Karpas-422 (cell line): ENCODE data around the gene PRRX1. TPM values are rescaled to one million over a fixed set of nuclear protein-coding genes. Genes with fewer than 3 reads are reported as not detected.

Experiments used
- DNase-seq: peaks from one replicate; pipeline ENCODE4 v3.0.0-alpha.2; 2015
- H2AFZ ChIP-seq: fragments of 200-600 bp; sonication (generic); 2 replicates; pipeline ENCODE4 v1.6.1; 2014; ENCODE audit warnings: antibody characterized with exemption, low read length, mixed read lengths
- H3K27ac ChIP-seq: fragments of 200-600 bp; sonication (generic); 2 replicates; pipeline ENCODE4 v1.5.1; 2014; ENCODE audit warnings: mild to moderate bottlenecking, low read length, moderate library complexity
- H3K27me3 ChIP-seq: fragments of 200-600 bp; sonication (generic); 2 replicates; pipeline ENCODE4 v1.6.1; 2014; ENCODE audit warnings: low read length, mixed read lengths
- H3K36me3 ChIP-seq: fragments of 200-600 bp; sonication (generic); 2 replicates; pipeline ENCODE4 v1.6.1; 2014; ENCODE audit warnings: low read length, mixed read lengths; ENCODE audit not compliant: insufficient read depth
- H3K4me1 ChIP-seq: fragments of 200-600 bp; sonication (generic); 2 replicates; pipeline ENCODE4 v1.6.1; 2014; ENCODE audit warnings: mild to moderate bottlenecking, low read length, mixed read lengths
- H3K4me2 ChIP-seq: fragments of 200-600 bp; sonication (generic); 2 replicates; pipeline ENCODE4 v1.6.1; 2014; ENCODE audit warnings: low read length, low read depth, mild to moderate bottlenecking; ENCODE audit not compliant: poor library complexity, severe bottlenecking
- H3K4me3 ChIP-seq: fragments of 200-600 bp; sonication (generic); 2 replicates; pipeline ENCODE4 v1.5.1; 2014; ENCODE audit warnings: mild to moderate bottlenecking, antibody characterized with exemption, low read length, mixed read lengths
- H3K79me2 ChIP-seq: fragments of 200-600 bp; sonication (generic); 2 replicates; pipeline ENCODE4 v1.6.1; 2014; ENCODE audit warnings: mild to moderate bottlenecking, low read length, mixed read lengths
- H3K9ac ChIP-seq: fragments of 200-600 bp; sonication (generic); 2 replicates; pipeline ENCODE4 v1.6.0; 2014; ENCODE audit warnings: low read length
- H3K9me2 ChIP-seq: fragments of 200-600 bp; sonication (generic), shearing (Covaris generic); replicated peaks from 2 replicates; pipeline ENCODE4 v1.6.0; 2014; ENCODE audit warnings: mild to moderate bottlenecking, low read length, moderate library complexity; ENCODE audit not compliant: insufficient read depth
- H3K9me3 ChIP-seq: fragments of 300-700, 200-600 bp; sonication (generic); 2 replicates; pipeline ENCODE4 v1.6.1; 2014; ENCODE audit warnings: low read length, mixed read lengths
- H4K20me1 ChIP-seq: fragments of 200-600 bp; sonication (generic); 2 replicates; pipeline ENCODE4 v1.6.1; 2014; ENCODE audit warnings: mild to moderate bottlenecking, antibody characterized with exemption, low read length, low read depth; ENCODE audit not compliant: insufficient read depth
- total RNA-seq: library from RNA; depleted of rRNA; stranded (reverse); fragments of >200 nt; shearing (Covaris generic); gene quantifications from 2 replicates; pipeline ENCODE4 v1.2.3, GENCODE V29; 2014; ENCODE audit warnings: low replicate concordance; rRNA removed

Gene PRRX1
- total RNA-seq, 1 experiment from 2014 or later: not detected

- Histone ChIP-seq H3K4me2 (no peak overlapping the region), H3K4me1 (no peaks in the 10 kb centered on the region), H3K9me2 (no peaks in the 10 kb centered on the region), H3K36me3 (no peaks in the 10 kb centered on the region), H2AFZ (no peak overlapping the region), H3K27ac (no peak overlapping the region), H3K9me3 (no peaks in the 10 kb centered on the region), H3K4me3 (no peak overlapping the region), H3K9ac (no peak overlapping the region), H3K79me2 (no peaks in the 10 kb centered on the region), H3K27me3 (no peaks in the 10 kb centered on the region), H4K20me1 (no peaks in the 10 kb centered on the region)
- peak; percentile 53 for DNase-seq
These were observed 101.9 kb downstream of the PRRX1 start for GRCh38 chr1:170765712-170766330.

DNA sequence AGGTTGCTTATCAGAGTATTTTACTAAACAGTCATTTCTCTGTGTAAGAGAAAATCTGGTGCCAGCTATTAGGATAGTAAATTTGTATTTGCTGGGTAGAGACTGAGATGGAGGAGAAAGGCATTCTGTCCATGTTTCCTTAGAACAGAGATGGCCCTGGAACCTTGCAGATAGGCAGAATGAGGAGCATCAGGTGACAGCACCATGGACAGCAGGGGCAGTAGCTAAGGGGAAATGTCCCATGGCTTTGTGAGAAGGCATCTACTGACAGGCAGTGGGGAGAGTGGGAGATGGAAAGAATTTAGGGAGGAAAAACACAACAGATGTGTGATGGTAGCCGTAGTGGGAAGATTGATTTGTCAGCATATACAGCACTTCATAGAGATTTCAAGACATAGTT is 105.0 kb downstream of the PRRX1 start:
- H3K36me3 ChIP-seq: no peaks in the 10 kb centered on the region
- H3K9me3 ChIP-seq: no peaks in the 10 kb centered on the region
- H3K9me2 ChIP-seq: no peaks in the 10 kb centered on the region
- H3K27ac ChIP-seq: no peak overlapping the region
- no peaks in the 10 kb centered on the region for H3K4me1 ChIP-seq
- no peak overlapping the region for H2AFZ ChIP-seq
- H3K27me3 ChIP-seq: no peaks in the 10 kb centered on the region
- no peak for DNase-seq
- no peaks in the 10 kb centered on the region for H4K20me1 ChIP-seq
- no peak overlapping the region for H3K9ac ChIP-seq
- H3K4me2 ChIP-seq: no peak overlapping the region
- no peaks in the 10 kb centered on the region for H3K79me2 ChIP-seq
- H3K4me3 ChIP-seq: no peak overlapping the region

DNA sequence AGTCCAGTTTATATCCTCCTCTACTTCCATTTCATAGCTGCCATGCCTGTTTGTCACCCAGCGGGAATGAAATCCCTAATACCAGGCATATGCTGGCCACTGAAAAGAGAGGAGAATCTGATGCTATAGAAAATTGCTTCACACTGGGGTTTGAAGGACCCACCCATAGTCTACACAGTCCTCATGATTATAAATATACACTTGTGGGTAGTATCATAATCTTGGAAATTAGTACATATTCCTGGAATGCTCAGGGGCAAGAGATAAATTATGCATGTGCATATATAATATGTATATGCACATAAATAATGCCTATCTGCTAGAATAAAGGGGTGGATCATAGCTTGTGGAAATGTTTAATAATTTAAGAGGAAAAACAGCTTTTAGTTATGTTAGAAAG is 105.8 kb downstream of the PRRX1 start:
- Histone ChIP-seq H3K9ac (no peak overlapping the region), H3K9me3 (no peaks in the 10 kb centered on the region), H3K4me1 (no peaks in the 10 kb centered on the region), H3K27me3 (no peaks in the 10 kb centered on the region), H3K9me2 (no peaks in the 10 kb centered on the region), H3K4me3 (no peak overlapping the region), H3K27ac (no peak overlapping the region), H3K36me3 (no peaks in the 10 kb centered on the region), H3K4me2 (no peak overlapping the region), H3K79me2 (no peaks in the 10 kb centered on the region), H2AFZ (no peak overlapping the region), H4K20me1 (no peaks in the 10 kb centered on the region)
- DNase-seq: no peak

DNA sequence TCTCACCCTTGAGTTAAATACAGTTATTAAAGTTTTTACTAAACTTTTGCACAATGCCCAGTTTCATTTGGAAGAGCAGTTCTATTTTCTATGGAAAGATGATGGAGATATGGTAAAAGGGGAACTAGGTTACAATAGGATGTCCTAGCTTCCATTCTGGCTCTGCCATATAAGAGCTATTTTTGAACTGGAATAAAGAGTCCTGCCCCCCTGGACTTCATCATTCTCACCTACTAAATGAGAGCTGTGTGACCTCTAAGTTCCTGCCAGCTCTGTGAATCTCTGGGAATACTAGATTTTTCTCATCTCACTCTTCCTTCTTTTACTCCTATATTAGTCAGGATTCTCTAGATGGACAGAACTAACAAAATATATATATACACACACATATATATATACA is 106.3 kb downstream of the PRRX1 start:
- DNase-seq: no peak
- H3K9me2 ChIP-seq: no peaks in the 10 kb centered on the region
- no peaks in the 10 kb centered on the region for H4K20me1 ChIP-seq
- no peak overlapping the region for H3K4me3 ChIP-seq
- H3K27ac ChIP-seq: no peak overlapping the region
- no peaks in the 10 kb centered on the region for H3K9me3 ChIP-seq
- H2AFZ ChIP-seq: no peak overlapping the region
- no peaks in the 10 kb centered on the region for H3K27me3 ChIP-seq
- H3K4me2 ChIP-seq: no peak overlapping the region
- no peaks in the 10 kb centered on the region for H3K36me3 ChIP-seq
- H3K79me2 ChIP-seq: no peaks in the 10 kb centered on the region
- no peaks in the 10 kb centered on the region for H3K4me1 ChIP-seq
- H3K9ac ChIP-seq: no peak overlapping the region

GRCh38 chr1:170776252-170776651 is 112.3 kb downstream of the PRRX1 start:
- Histone ChIP-seq H3K9me2 (no peaks in the 10 kb centered on the region; the same call in 1 of the 2 replicates), H3K4me2 (no peak overlapping the region), H4K20me1 (no peaks in the 10 kb centered on the region), H3K36me3 (no peaks in the 10 kb centered on the region), H3K9me3 (no peaks in the 10 kb centered on the region), H3K4me3 (no peak overlapping the region), H2AFZ (no peak overlapping the region), H3K27me3 (no peaks in the 10 kb centered on the region), H3K4me1 (no peaks in the 10 kb centered on the region), H3K27ac (no peak overlapping the region), H3K9ac (no peak overlapping the region), H3K79me2 (no peaks in the 10 kb centered on the region)
- no peak for DNase-seq

- Histone ChIP-seq H3K27ac (no peak overlapping the region), H3K9me2 (no peaks in the 10 kb centered on the region; the same call in 1 of the 2 replicates), H3K9me3 (no peaks in the 10 kb centered on the region; the same call in 1 of the 2 replicates), H3K9ac (no peak overlapping the region), H4K20me1 (no peaks in the 10 kb centered on the region), H3K4me1 (no peaks in the 10 kb centered on the region), H3K36me3 (no peaks in the 10 kb centered on the region), H3K4me2 (no peak overlapping the region), H2AFZ (no peak overlapping the region), H3K79me2 (no peaks in the 10 kb centered on the region), H3K4me3 (no peak overlapping the region), H3K27me3 (no peaks in the 10 kb centered on the region)
- DNase-seq: no peak
These were observed 112.8 kb downstream of the PRRX1 start for GRCh38 chr1:170776777-170777176.

Other genes starting within 250 kb of the PRRX1 start
- gene GORAB, start 132.0 kb upstream of the PRRX1 start, total RNA-seq: 7.2 and 13.1 TPM in 2 replicates